Measurements from ENCODE around the gene TRIO.

The TRIO gene

GRCh38 chr5:14144586-14145434, 1.7 kb downstream of the TRIO start:
- Histone ChIP-seq H2BK15ac (replicated peaks; ENCODE audit: low read depth) (no peak overlapping the region), H3K4me1 (ENCODE audit: control insufficient read depth, low read depth, low read length) (peaks cover 26% of the 10 kb centered on the region), H3K56ac (ENCODE audit: low read length) (peak overlapping the region; percentile 94), H3K36me3 (ENCODE audit: control insufficient read depth, insufficient read depth, low read length) (no peaks in the 10 kb centered on the region), H3K79me2 (ENCODE audit: control insufficient read depth, insufficient read depth, low read length) (peaks cover 62% of the 10 kb centered on the region), H2BK5ac (ENCODE audit: low read length) (no peak overlapping the region), H3K79me1 (ENCODE audit: low read length) (peaks cover 8% of the 10 kb centered on the region), H3K4me3 (ENCODE audit: low read length) (peak overlapping the region; percentile 85), H3K9ac (ENCODE audit: low read length) (peak overlapping the region; percentile 91), H3K23ac (ENCODE audit: low read length) (no peak overlapping the region), H3K27ac (ENCODE audit: low read depth, low read length) (peak overlapping the region; percentile 84), H4K5ac (ENCODE audit: low read length) (no peak overlapping the region), H4K8ac (ENCODE audit: low read depth, low read length) (no peak overlapping the region), H3K18ac (ENCODE audit: low read length) (peak overlapping the region; percentile 100), H3K4ac (ENCODE audit: low read depth, low read length) (peak overlapping the region; percentile 93), H3K27me3 (ENCODE audit: insufficient read depth, low read length, poor library complexity) (no peaks in the 10 kb centered on the region), H2BK120ac (ENCODE audit: low read depth, low read length) (peak overlapping the region; percentile 93), H2AK5ac (ENCODE audit: low read length) (no peak overlapping the region), H3K4me2 (ENCODE audit: low read length) (peak overlapping the region; percentile 85)
- WGBS (ENCODE audit: extremely low coverage, insufficient coverage, low lambda C conversion rate): no CpG with 5 or more reads among the region's 85 CpGs
- DNase-seq: peak; percentile 80

- Histone ChIP-seq H3K23ac (ENCODE audit: low read length) (no peak overlapping the region), H3K79me1 (ENCODE audit: low read length) (peaks cover 11% of the 10 kb centered on the region), H3K4me2 (ENCODE audit: low read length) (peak overlapping the region; percentile 85), H3K79me2 (ENCODE audit: control insufficient read depth, insufficient read depth, low read length) (peaks cover 68% of the 10 kb centered on the region), H3K56ac (ENCODE audit: low read length) (peak overlapping the region; percentile 94), H2AK5ac (ENCODE audit: low read length) (no peak overlapping the region), H2BK120ac (ENCODE audit: low read depth, low read length) (no peak overlapping the region), H2BK5ac (ENCODE audit: low read length) (no peak overlapping the region), H3K4me3 (ENCODE audit: low read length) (peak overlapping the region; percentile 85), H3K4ac (ENCODE audit: low read depth, low read length) (no peak overlapping the region), H3K27ac (ENCODE audit: low read depth, low read length) (no peak overlapping the region), H3K36me3 (ENCODE audit: control insufficient read depth, insufficient read depth, low read length) (no peaks in the 10 kb centered on the region), H3K18ac (ENCODE audit: low read length) (no peak overlapping the region), H3K4me1 (ENCODE audit: control insufficient read depth, low read depth, low read length) (peaks cover 29% of the 10 kb centered on the region), H4K5ac (ENCODE audit: low read length) (no peak overlapping the region), H3K9ac (ENCODE audit: low read length) (peak overlapping the region; percentile 91), H4K8ac (ENCODE audit: low read depth, low read length) (no peak overlapping the region), H2BK15ac (replicated peaks; ENCODE audit: low read depth) (no peak overlapping the region), H3K27me3 (ENCODE audit: insufficient read depth, low read length, poor library complexity) (no peaks in the 10 kb centered on the region)
- DNase-seq: no peak
- no CpG with 5 or more reads among the region's 14 CpGs for WGBS (ENCODE audit: extremely low coverage, insufficient coverage, low lambda C conversion rate)
Observed at GRCh38 chr5:14145435-14146334, 2.5 kb downstream of the TRIO start.

GRCh38 chr5:14146725-14147124, 3.6 kb downstream of the TRIO start:
- H3K4me1 ChIP-seq (ENCODE audit: control insufficient read depth, low read depth, low read length): peaks cover 29% of the 10 kb centered on the region
- no peak overlapping the region for H3K18ac ChIP-seq (ENCODE audit: low read length)
- H3K4me3 ChIP-seq (ENCODE audit: low read length): no peak overlapping the region
- no peak overlapping the region for H2BK5ac ChIP-seq (ENCODE audit: low read length)
- H3K4me2 ChIP-seq (ENCODE audit: low read length): no peak overlapping the region
- H3K56ac ChIP-seq (ENCODE audit: low read length): peak overlapping the region; percentile 65
- WGBS (ENCODE audit: extremely low coverage, insufficient coverage, low lambda C conversion rate): no CpG with 5 or more reads among the region's 3 CpGs
- no peak overlapping the region for H3K27ac ChIP-seq (ENCODE audit: low read depth, low read length)
- no peaks in the 10 kb centered on the region for H3K36me3 ChIP-seq (ENCODE audit: control insufficient read depth, insufficient read depth, low read length)
- no peak for DNase-seq
- H3K79me2 ChIP-seq (ENCODE audit: control insufficient read depth, insufficient read depth, low read length): peaks cover 77% of the 10 kb centered on the region
- peaks cover 13% of the 10 kb centered on the region for H3K79me1 ChIP-seq (ENCODE audit: low read length)
- H2AK5ac ChIP-seq (ENCODE audit: low read length): no peak overlapping the region
- H2BK120ac ChIP-seq (ENCODE audit: low read depth, low read length): no peak overlapping the region
- peak overlapping the region; percentile 31 for H3K9ac ChIP-seq (ENCODE audit: low read length)
- H4K8ac ChIP-seq (ENCODE audit: low read depth, low read length): no peak overlapping the region
- no peak overlapping the region for H3K4ac ChIP-seq (ENCODE audit: low read depth, low read length)
- peak overlapping the region; percentile 68 for H3K23ac ChIP-seq (ENCODE audit: low read length)
- H3K27me3 ChIP-seq (ENCODE audit: insufficient read depth, low read length, poor library complexity): no peaks in the 10 kb centered on the region
- no peak overlapping the region for H4K5ac ChIP-seq (ENCODE audit: low read length)
- H2BK15ac ChIP-seq (replicated peaks; ENCODE audit: low read depth): no peak overlapping the region

GRCh38 chr5:14147210-14147609, 4.1 kb downstream of the TRIO start:
- no peak overlapping the region for H3K9ac ChIP-seq (ENCODE audit: low read length)
- no peak for DNase-seq
- no peak overlapping the region for H3K4me2 ChIP-seq (ENCODE audit: low read length)
- no peak overlapping the region for H2AK5ac ChIP-seq (ENCODE audit: low read length)
- peaks cover 29% of the 10 kb centered on the region for H3K4me1 ChIP-seq (ENCODE audit: control insufficient read depth, low read depth, low read length)
- H4K8ac ChIP-seq (ENCODE audit: low read depth, low read length): no peak overlapping the region
- no peaks in the 10 kb centered on the region for H3K36me3 ChIP-seq (ENCODE audit: control insufficient read depth, insufficient read depth, low read length)
- H2BK5ac ChIP-seq (ENCODE audit: low read length): no peak overlapping the region
- peaks cover 80% of the 10 kb centered on the region for H3K79me2 ChIP-seq (ENCODE audit: control insufficient read depth, insufficient read depth, low read length)
- H3K23ac ChIP-seq (ENCODE audit: low read length): no peak overlapping the region
- H3K4ac ChIP-seq (ENCODE audit: low read depth, low read length): no peak overlapping the region
- no CpG with 5 or more reads among the region's 8 CpGs for WGBS (ENCODE audit: extremely low coverage, insufficient coverage, low lambda C conversion rate)
- no peak overlapping the region for H3K27ac ChIP-seq (ENCODE audit: low read depth, low read length)
- no peak overlapping the region for H3K4me3 ChIP-seq (ENCODE audit: low read length)
- H3K56ac ChIP-seq (ENCODE audit: low read length): no peak overlapping the region
- H2BK120ac ChIP-seq (ENCODE audit: low read depth, low read length): no peak overlapping the region
- H2BK15ac ChIP-seq (replicated peaks; ENCODE audit: low read depth): no peak overlapping the region
- no peak overlapping the region for H4K5ac ChIP-seq (ENCODE audit: low read length)
- H3K27me3 ChIP-seq (ENCODE audit: insufficient read depth, low read length, poor library complexity): no peaks in the 10 kb centered on the region
- H3K79me1 ChIP-seq (ENCODE audit: low read length): peaks cover 13% of the 10 kb centered on the region
- H3K18ac ChIP-seq (ENCODE audit: low read length): no peak overlapping the region

DNA sequence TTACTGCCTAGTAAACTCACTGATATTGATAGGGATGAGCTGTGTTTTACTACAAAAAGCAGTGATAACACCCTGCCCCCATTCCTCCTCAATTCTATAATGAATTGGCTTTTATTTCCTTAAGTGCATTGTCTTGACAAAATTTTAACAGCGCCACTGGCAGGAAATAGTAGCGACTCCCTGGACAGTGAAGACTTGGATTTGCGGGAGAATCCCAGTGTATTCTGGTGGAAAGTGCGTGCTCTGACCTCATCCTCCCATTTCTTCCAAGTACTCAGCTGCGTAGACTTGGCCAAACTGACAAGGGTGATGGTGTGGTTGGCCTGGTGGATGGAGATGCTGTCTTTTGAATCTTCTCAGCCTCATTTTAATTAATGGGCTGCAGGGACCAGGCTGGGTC, 5.3 kb downstream of the TRIO start:
- Histone ChIP-seq H2BK120ac (ENCODE audit: low read depth, low read length) (no peak overlapping the region), H3K27ac (ENCODE audit: low read depth, low read length) (no peak overlapping the region), H2AK5ac (ENCODE audit: low read length) (no peak overlapping the region), H3K27me3 (ENCODE audit: insufficient read depth, low read length, poor library complexity) (no peaks in the 10 kb centered on the region), H3K79me1 (ENCODE audit: low read length) (peaks cover 15% of the 10 kb centered on the region), H2BK15ac (replicated peaks; ENCODE audit: low read depth) (no peak overlapping the region), H3K18ac (ENCODE audit: low read length) (no peak overlapping the region), H3K9ac (ENCODE audit: low read length) (no peak overlapping the region), H3K4me1 (ENCODE audit: control insufficient read depth, low read depth, low read length) (peaks cover 33% of the 10 kb centered on the region), H3K23ac (ENCODE audit: low read length) (no peak overlapping the region), H4K8ac (ENCODE audit: low read depth, low read length) (no peak overlapping the region), H3K4ac (ENCODE audit: low read depth, low read length) (no peak overlapping the region), H3K4me3 (ENCODE audit: low read length) (no peak overlapping the region), H3K79me2 (ENCODE audit: control insufficient read depth, insufficient read depth, low read length) (peaks cover 91% of the 10 kb centered on the region), H3K4me2 (ENCODE audit: low read length) (no peak overlapping the region), H2BK5ac (ENCODE audit: low read length) (no peak overlapping the region), H3K56ac (ENCODE audit: low read length) (peak overlapping the region; percentile 37), H3K36me3 (ENCODE audit: control insufficient read depth, insufficient read depth, low read length) (no peaks in the 10 kb centered on the region), H4K5ac (ENCODE audit: low read length) (no peak overlapping the region)
- DNase-seq: no peak
- no CpG with 5 or more reads among the region's 5 CpGs for WGBS (ENCODE audit: extremely low coverage, insufficient coverage, low lambda C conversion rate)
